ENCODE results near the gene SMIM3. TPM values are rescaled to one million over a fixed set of nuclear protein-coding genes. Genes with fewer than 3 reads are reported as not detected.

Gene SMIM3
- total RNA-seq, 4 donors from 2014 or later, result 14.2 to 17.9 (median 15.4) TPM

DNA sequence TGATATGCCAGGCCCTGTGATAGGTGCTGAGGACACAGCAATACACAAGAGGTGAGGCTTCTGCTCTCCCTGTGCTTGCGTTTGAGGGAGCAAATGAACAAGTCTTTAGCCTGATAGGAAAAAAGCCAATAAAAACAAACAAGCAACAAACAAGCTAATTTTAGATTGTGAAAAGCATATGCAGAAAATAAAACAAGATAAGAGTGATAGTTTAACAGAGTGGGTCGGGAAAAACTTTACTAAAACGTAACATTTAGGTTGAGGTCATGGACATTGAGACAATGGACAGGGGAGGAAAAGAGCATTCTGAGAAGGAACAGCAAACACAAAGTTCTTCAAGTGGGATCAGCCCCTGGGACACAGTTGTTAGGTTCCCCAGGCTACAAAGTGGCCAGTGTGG lies 4.3 kb downstream of the SMIM3 start:
- Histone ChIP-seq H3K36me3 (no peaks in the 10 kb centered on the region), H3K4me3 (peak overlapping the region in 3 of 4 donors; percentile 1 to 91 (median 11)), H3K27me3 (no peaks in the 10 kb centered on the region), H3K4me1 (peaks cover 20 to 28% of the 10 kb centered on the region in 2 donors), H3K9me3 (no peaks in the 10 kb centered on the region), H3K27ac (peak overlapping the region; percentile 81 to 87 (median 84))
- intact Hi-C loops (cut with DNase I; ENCODE audit: low total_unique reads) (loop anchor here (10.0 kb wide), 1 partner anchor 332 kb away; no protein-coding TSS in a partner anchor), in situ Hi-C loops (cut with MboI; ENCODE audit: low sequenced_read_pairs in 4 of 4) (no loop called here)
- TF ChIP-seq POLR2A (IDR thresholded peaks at IDR 0.05), result no peak
- TF ChIP-seq, protein P1, sequence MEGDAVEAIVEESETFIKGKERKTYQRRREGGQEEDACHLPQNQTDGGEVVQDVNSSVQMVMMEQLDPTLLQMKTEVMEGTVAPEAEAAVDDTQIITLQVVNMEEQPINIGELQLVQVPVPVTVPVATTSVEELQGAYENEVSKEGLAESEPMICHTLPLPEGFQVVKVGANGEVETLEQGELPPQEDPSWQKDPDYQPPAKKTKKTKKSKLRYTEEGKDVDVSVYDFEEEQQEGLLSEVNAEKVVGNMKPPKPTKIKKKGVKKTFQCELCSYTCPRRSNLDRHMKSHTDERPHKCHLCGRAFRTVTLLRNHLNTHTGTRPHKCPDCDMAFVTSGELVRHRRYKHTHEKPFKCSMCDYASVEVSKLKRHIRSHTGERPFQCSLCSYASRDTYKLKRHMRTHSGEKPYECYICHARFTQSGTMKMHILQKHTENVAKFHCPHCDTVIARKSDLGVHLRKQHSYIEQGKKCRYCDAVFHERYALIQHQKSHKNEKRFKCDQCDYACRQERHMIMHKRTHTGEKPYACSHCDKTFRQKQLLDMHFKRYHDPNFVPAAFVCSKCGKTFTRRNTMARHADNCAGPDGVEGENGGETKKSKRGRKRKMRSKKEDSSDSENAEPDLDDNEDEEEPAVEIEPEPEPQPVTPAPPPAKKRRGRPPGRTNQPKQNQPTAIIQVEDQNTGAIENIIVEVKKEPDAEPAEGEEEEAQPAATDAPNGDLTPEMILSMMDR (IDR thresholded peaks at IDR 0.05 in 4 of 5, conservative IDR thresholded peaks at IDR 0.05 in 1 of 5), result no peak
- ATAC-seq, result no peak
- DNase-seq, result no peak

DNA sequence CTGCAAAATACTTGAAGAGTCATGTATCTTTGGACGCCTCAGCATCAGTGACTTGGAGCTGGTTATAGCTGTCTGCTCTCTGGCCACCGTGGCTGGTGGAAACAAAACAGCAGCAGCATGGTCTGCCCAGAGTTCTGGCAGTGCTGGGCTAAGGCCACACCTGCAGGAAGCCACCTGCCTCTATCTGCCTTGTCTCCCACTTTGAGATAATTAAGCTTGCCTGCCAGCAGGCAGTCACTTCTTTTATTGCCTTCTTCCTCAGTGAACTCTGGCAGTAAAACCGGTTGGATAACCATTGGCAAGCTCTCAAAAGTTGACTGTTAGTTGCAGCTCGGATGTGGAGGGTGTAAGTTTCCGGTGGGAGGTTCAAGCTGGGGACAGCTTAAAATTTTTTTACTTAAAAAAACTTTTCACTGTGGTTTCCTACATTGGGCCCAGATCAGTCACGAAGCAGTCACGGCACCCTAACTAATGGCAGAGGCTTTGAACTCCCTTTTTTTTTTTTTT lies 4.9 kb downstream of the SMIM3 start:
- H3K27ac ChIP-seq, result peak overlapping the region; percentile 81 to 87 (median 84)
- intact Hi-C loops (cut with DNase I; ENCODE audit: low total_unique reads), result loop anchor here (10.0 kb wide), 1 partner anchor 331 kb away; no protein-coding TSS in a partner anchor
- DNase-seq (peak in 1 of 2 donors; percentile 52), ATAC-seq (peak; percentile 28 to 44)
- TF ChIP-seq, protein P1 (IDR thresholded peaks at IDR 0.05 in 4 of 5, conservative IDR thresholded peaks at IDR 0.05 in 1 of 5), result no peak
- peak; percentile 12 to 33 for TF ChIP-seq POLR2A (IDR thresholded peaks at IDR 0.05)
- in situ Hi-C loops (cut with MboI; ENCODE audit: low sequenced_read_pairs in 4 of 4), result no loop called here
- H3K4me1 ChIP-seq, result peaks cover 14 to 26% of the 10 kb centered on the region in 2 donors
- no peaks in the 10 kb centered on the region for H3K36me3 ChIP-seq
- peak overlapping the region in 3 of 4 donors; percentile 1 to 22 (median 11) for H3K4me3 ChIP-seq
- no peaks in the 10 kb centered on the region for H3K9me3 ChIP-seq
- H3K27me3 ChIP-seq, result no peaks in the 10 kb centered on the region

DNA sequence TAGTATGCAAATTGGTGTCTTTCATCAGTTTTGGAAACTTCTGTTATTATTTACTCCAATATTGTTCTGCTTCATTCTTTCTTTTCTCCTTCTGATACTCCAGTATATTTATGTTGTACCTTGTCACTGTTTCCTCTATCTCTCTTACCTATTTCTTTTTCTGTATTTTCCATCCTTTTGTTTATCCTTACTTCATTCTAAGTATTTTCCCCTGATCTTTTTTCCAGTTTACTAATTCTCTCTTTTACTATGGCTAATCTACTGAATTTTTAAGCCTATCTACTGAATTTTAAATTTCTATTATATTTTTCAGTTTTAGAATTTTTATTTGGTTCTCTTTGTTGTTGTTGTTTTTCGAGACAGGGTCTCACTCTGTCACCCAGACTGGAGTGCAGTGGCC lies 7.4 kb downstream of the SMIM3 start:
- Histone ChIP-seq H3K4me3 (no peak overlapping the region), H3K4me1 (peaks cover 15 to 35% of the 10 kb centered on the region in 2 donors), H3K27ac (peak overlapping the region; percentile 15 to 41 (median 32)), H3K36me3 (no peaks in the 10 kb centered on the region), H3K9me3 (no peaks in the 10 kb centered on the region), H3K27me3 (no peaks in the 10 kb centered on the region)
- no peak for DNase-seq
- ATAC-seq, result no peak
- no peak for TF ChIP-seq POLR2A (IDR thresholded peaks at IDR 0.05)
- TF ChIP-seq, protein P1 (IDR thresholded peaks at IDR 0.05 in 4 of 5, conservative IDR thresholded peaks at IDR 0.05 in 1 of 5), result no peak
- intact Hi-C loops (cut with DNase I; ENCODE audit: low total_unique reads), result loop anchor here (10.0 kb wide), 1 partner anchor 329 kb away; no protein-coding TSS in a partner anchor
- in situ Hi-C loops (cut with MboI; ENCODE audit: low sequenced_read_pairs in 4 of 4), result no loop called here

DNA sequence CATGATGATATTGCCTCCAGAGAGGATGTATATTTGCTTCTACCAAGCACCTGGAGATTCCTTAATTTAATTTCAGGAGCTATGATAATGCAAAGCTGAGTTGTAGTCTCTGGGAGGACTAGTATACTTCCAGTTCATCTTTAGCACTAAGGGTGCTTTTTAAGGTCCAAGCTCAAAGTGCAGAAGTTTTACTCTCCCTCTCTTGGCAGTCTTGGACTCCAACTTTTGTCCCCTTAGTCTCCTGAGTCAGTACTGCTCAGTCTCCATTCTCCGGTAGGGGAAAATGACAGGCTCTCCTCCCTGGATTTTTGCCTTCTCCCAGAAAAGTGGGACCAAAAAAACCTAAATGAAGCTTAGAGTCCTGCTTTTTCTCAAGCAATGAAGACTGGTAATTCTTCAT lies 8.3 kb downstream of the SMIM3 start:
- no peaks in the 10 kb centered on the region for H3K9me3 ChIP-seq
- no peak for DNase-seq
- in situ Hi-C loops (cut with MboI; ENCODE audit: low sequenced_read_pairs in 4 of 4), result no loop called here
- H3K27ac ChIP-seq, result peak overlapping the region in 3 of 4 donors; percentile 4 to 45 (median 40)
- intact Hi-C loops (cut with DNase I; ENCODE audit: low total_unique reads), result loop anchor here (10.0 kb wide), 1 partner anchor 328 kb away; no protein-coding TSS in a partner anchor
- no peaks in the 10 kb centered on the region for H3K36me3 ChIP-seq
- TF ChIP-seq, protein P1 (IDR thresholded peaks at IDR 0.05 in 4 of 5, conservative IDR thresholded peaks at IDR 0.05 in 1 of 5), result no peak
- no peak for TF ChIP-seq POLR2A (IDR thresholded peaks at IDR 0.05)
- peak overlapping the region in 1 of 4 donors; percentile 5 for H3K4me3 ChIP-seq
- no peaks in the 10 kb centered on the region for H3K27me3 ChIP-seq
- no peak for ATAC-seq
- H3K4me1 ChIP-seq, result peaks cover 15 to 37% of the 10 kb centered on the region in 2 donors
